ENCODE data around the gene GGA3. TPM values are rescaled to one million over a fixed set of nuclear protein-coding genes. Genes with fewer than 3 reads are reported as not detected.

GGA3 gene
- total and polyA plus RNA-seq, 10 of the 15 experiments (the other 5 are each of a cell fraction or from before 2014, with no cell fraction given), result 7.0 to 57.5 (median 34.0) TPM

DNA sequence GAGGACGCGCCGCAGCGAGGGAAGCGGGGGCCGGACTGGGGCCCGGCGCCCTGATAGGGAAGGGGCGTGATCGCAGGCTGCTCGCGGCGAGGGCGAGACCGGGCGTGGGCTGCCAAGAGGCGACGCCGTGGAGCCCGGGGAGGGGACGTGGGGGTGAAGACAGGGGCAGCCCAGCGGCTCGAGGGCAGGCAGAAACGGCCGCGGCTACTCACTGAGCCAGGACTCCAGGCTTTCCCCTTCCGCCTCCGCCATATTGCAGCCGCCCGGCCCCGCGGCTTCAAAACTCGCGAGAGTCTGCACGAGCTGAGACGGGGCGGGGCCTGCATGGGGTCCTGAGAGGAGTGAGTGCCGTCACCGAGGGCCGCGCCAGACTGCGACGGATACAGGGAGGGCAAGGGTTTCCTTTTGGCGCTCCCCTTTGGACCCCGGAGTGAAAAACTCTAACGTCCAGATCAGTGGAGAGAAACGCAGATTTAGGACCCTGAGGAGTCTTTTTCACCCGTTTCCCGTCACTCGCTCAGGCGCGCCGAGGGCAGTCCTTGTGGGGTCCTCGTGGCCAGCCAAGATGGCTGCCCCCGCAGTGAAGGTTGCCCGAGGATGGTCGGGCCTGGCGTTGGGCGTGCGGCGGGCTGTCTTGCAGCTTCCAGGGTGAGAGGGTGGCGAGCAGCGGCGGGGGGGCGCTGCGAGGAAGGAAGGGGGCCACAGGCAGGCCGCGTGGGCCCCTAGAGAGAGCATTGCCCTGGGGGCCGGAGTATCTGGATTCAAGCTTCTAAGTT, at the start of gene GGA3, which contains the start of gene MRPS7 (continued):
- TF ChIP-seq SIX5 (IDR thresholded peaks at IDR 0.05; ENCODE audit: low read depth, low read length, severe bottlenecking) (no peak), PML (IDR thresholded peaks at IDR 0.05; ENCODE audit: low read length) (peak; percentile 95), SUPT20H (IDR thresholded peaks at IDR 0.05; ENCODE audit: borderline replicate concordance, control insufficient read depth, low read depth, low read length) (no peak), MYB (IDR thresholded peaks at IDR 0.05; ENCODE audit: borderline replicate concordance, low read depth, low read length) (peak; percentile 99), JUNB (IDR thresholded peaks at IDR 0.05) (no peak), CBX3 (IDR thresholded peaks at IDR 0.05; ENCODE audit: borderline replicate concordance, low read depth) (no peak), TCF7 (IDR thresholded peaks at IDR 0.05; ENCODE audit: borderline replicate concordance) (no peak), RAD51 (IDR thresholded peaks at IDR 0.05) (peak; percentile 41; the same call in 1 of the 2 replicates), WRNIP1 (IDR thresholded peaks at IDR 0.05; ENCODE audit: borderline replicate concordance, low read depth, low read length) (0 out of 2 replicates have a peak, but pooled peaks have one; percentile 33), RFX5 (IDR thresholded peaks at IDR 0.05; ENCODE audit: low read depth, low read length) (no peak), ZZZ3 (IDR thresholded peaks at IDR 0.05; ENCODE audit: control insufficient read depth, insufficient read length, low read depth) (no peak), BRCA1 (IDR thresholded peaks at IDR 0.05; ENCODE audit: low read depth, low read length) (peak; percentile 90), PAX8 (IDR thresholded peaks at IDR 0.05) (no peak), KAT2A (conservative IDR thresholded peaks at IDR 0.05; ENCODE audit: control insufficient read depth, low read depth, low read length) (no peak), MTA3 (IDR thresholded peaks at IDR 0.05; ENCODE audit: borderline replicate concordance, low read length) (no peak), ATF7 (IDR thresholded peaks at IDR 0.05; ENCODE audit: low read depth) (peak; percentile 91), SMAD5 (IDR thresholded peaks at IDR 0.05; ENCODE audit: low read depth) (0 out of 2 replicates have a peak, but pooled peaks have one; percentile 39), CHD4 (IDR thresholded peaks at IDR 0.05) (no peak), SMARCA5 (IDR thresholded peaks at IDR 0.05) (peak; percentile 53; the same call in 1 of the 2 replicates), DPF2 (IDR thresholded peaks at IDR 0.05) (0 out of 2 replicates have a peak, but pooled peaks have one; percentile 8), RBBP5 (conservative IDR thresholded peaks at IDR 0.05) (no peak), MYC (IDR thresholded peaks at IDR 0.05; ENCODE audit: insufficient read depth, insufficient read length, insufficient replicate concordance, low read length, severe bottlenecking) (peak; percentile 94)
- TF ChIP-seq, protein P1, sequence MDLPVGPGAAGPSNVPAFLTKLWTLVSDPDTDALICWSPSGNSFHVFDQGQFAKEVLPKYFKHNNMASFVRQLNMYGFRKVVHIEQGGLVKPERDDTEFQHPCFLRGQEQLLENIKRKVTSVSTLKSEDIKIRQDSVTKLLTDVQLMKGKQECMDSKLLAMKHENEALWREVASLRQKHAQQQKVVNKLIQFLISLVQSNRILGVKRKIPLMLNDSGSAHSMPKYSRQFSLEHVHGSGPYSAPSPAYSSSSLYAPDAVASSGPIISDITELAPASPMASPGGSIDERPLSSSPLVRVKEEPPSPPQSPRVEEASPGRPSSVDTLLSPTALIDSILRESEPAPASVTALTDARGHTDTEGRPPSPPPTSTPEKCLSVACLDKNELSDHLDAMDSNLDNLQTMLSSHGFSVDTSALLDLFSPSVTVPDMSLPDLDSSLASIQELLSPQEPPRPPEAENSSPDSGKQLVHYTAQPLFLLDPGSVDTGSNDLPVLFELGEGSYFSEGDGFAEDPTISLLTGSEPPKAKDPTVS (IDR thresholded peaks at IDR 0.05; ENCODE audit: low read depth, low read length), result 0 out of 2 replicates have a peak, but pooled peaks have one; percentile 28
- TF ChIP-seq, protein P2, sequence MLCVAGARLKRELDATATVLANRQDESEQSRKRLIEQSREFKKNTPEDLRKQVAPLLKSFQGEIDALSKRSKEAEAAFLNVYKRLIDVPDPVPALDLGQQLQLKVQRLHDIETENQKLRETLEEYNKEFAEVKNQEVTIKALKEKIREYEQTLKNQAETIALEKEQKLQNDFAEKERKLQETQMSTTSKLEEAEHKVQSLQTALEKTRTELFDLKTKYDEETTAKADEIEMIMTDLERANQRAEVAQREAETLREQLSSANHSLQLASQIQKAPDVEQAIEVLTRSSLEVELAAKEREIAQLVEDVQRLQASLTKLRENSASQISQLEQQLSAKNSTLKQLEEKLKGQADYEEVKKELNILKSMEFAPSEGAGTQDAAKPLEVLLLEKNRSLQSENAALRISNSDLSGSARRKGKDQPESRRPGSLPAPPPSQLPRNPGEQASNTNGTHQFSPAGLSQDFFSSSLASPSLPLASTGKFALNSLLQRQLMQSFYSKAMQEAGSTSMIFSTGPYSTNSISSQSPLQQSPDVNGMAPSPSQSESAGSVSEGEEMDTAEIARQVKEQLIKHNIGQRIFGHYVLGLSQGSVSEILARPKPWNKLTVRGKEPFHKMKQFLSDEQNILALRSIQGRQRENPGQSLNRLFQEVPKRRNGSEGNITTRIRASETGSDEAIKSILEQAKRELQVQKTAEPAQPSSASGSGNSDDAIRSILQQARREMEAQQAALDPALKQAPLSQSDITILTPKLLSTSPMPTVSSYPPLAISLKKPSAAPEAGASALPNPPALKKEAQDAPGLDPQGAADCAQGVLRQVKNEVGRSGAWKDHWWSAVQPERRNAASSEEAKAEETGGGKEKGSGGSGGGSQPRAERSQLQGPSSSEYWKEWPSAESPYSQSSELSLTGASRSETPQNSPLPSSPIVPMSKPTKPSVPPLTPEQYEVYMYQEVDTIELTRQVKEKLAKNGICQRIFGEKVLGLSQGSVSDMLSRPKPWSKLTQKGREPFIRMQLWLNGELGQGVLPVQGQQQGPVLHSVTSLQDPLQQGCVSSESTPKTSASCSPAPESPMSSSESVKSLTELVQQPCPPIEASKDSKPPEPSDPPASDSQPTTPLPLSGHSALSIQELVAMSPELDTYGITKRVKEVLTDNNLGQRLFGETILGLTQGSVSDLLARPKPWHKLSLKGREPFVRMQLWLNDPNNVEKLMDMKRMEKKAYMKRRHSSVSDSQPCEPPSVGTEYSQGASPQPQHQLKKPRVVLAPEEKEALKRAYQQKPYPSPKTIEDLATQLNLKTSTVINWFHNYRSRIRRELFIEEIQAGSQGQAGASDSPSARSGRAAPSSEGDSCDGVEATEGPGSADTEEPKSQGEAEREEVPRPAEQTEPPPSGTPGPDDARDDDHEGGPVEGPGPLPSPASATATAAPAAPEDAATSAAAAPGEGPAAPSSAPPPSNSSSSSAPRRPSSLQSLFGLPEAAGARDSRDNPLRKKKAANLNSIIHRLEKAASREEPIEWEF (IDR thresholded peaks at IDR 0.05; ENCODE audit: insufficient replicate concordance, low read depth, low read length), result no peak

Measured in GM12878 (cell line).